Ammon's horn (tissue), 1 donor: ENCODE results near the gene DHX58.

Source experiments
- DNase-seq: peaks from one replicate; pipeline ENCODE4 v3.0.0-alpha.2; 2016; ENCODE audit warnings: low spot score

DHX58 gene

DNA sequence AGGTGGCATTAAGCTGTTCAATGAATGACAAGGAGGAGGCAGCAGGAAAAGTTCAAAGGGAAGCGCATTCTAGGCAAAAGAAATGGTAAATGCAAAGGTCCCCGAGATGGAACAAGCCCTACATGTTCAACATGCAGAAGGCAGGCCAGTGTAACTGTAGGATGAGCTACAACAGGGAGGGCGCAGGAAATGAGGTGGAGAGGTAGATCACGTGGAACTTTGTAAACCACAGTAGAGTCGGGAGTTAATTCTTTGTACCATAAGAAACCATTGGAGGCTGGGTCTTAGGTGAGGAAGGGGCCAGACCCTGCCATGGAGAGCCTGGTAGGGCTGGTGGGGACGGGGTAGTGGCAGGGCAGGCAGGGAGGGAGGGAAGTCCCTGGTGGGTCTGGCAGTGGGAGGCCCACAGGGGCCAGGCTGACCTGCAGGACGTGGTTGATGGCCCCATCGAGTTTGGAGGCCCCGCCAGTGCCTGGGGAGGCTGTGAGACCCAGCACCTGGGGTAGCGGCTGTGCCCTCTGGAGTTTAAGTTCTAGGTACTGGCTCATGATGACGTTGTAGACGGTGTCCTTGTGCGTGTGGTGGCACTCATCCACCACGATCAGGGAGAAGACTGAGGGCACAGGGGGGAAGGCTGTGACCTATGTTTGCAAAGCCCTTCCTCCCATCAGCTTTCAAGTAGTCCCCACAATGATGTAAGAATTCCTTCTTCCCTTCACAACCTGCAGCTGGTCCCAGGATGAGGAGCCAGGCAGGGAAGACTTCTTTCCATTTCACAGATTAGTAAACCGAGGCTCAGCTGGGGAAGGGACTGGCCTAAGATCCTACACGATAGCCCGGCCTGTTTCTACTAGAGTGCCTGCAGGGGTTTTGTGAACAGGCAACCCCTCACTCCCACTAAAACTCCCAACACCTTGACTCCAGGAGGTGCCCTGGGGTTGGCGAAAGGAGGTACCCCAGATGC lies 1.9 kb downstream of the DHX58 start:
- no peak for DNase-seq

DNA sequence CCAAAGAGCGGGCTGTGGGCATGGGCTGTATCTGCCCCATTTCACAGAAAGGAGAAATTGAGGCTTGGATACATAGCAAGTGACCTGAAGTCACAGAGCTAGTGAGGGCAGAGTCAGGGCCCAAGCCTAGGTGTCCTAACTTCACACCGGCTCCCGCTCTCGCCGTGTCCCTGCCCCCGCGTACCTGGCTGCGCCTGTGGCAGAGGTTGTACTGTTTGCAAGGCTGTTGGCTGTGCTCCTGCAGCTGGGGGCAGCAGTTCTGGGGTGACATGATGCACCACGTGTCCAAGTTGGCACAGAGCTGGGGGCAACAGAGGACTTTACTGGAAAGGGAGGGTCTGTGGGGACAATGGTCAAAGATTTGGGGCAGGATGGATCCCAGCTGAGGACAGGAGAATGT lies 3.4 kb downstream of the DHX58 start:
- DNase-seq = no peak

DNA sequence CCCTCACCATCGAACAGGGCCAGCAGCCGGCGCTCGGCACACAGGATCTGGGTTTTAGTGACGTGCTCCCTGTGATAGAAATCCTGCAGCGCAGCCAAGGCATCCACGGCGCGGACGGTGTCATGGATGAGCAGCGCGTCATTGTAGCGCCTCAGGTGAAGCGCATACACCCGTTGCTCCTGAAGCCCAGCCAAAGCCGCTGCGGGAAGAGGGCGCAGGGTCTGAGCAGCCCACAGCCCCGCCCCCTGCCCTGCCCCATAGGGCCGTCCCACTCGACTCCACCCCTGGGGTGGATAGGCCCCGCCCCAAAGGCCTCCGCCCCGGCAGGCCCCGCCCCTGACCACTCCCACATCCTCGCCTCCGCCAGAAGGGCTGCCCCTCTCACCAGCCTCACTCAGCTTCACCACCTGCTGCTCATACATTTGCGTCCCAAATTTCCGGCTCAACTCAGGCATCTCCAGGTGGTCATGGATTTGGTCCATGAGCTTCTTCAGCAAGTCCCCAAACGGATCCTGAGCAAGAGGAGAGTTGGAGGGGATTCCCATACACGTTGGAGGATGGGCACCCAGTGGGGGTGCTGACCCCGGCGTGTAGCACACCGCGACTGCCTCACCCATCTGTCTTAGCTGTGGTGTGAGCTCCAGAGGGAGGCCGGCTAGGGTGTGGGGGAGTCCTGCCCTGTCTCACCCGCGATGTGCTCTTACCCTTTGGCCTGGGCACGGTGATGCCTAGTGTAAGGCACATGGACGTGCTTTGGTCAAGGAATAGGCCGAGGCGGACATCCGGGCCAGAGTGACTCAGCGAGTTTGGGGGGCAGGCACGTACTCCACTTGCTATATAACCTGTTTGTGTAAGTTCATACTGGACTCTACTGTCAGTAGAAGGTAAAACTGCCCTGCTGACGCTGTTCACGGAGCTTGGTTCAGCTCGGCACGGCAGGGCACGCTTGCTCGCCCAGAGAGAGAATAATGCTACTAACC lies 4.6 kb downstream of the DHX58 start:
- DNase-seq = peak; percentile 75

DNA sequence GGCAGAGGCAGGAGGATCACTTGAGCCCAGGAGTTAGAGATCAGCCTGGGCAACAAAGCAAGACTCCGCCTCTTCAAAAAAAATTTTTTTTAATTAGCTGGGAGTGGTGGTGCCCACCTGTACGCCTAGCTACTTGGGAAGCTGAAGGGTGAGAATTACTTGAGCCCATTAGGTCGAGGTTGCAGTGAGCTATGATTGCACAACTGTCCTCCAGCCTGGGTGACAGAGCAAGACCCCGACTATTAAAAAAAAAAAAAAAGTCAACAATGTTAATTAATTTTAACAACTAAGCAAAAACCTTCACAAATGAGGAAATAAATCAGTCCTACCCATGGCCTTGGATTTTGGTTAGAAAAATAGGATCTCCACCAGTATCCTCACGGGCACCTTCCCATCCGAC lies 5.4 kb downstream of the DHX58 start:
- no peak for DNase-seq

DNA sequence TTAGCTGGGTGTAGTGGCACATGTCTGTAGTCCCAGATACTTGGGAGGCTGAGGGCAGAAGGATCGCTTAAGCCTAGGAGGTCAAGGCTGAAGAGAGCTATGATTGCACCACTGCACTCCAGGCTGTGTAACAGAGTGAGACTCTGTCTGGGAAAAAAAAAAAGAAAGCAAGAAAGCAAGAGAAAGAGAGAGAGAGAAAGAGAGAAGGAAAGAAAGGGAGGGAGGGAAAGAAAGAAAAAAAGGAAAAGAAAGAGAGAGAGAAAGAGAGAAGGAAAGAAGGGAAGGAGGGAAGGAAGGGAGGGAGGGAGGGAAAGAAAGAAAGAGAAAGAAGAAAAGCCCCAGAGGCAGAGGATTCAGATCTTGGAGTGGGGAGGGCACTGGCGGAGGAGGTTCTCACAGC lies 6.5 kb downstream of the DHX58 start:
- no peak for DNase-seq

DNA sequence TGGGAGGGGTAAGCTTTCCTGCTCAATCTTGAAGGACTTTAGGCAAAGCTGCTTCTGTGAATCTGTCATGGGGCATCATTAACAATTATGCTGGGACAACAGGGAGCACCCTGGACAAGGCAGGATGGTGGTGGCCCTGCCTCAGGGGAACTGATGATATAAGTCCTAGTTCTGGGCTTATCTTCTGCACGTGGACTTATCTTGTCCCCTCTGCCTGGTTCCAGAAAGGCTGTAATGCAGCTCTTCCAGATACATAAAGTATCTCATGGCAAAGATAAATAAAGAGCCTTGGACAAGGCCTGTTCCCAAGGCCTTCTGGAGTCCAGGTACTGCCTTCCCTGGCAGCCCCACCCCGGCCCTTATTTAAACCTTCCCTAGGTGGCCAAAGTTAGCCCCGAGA lies 8.2 kb downstream of the DHX58 start:
- DNase-seq = no peak

DNA sequence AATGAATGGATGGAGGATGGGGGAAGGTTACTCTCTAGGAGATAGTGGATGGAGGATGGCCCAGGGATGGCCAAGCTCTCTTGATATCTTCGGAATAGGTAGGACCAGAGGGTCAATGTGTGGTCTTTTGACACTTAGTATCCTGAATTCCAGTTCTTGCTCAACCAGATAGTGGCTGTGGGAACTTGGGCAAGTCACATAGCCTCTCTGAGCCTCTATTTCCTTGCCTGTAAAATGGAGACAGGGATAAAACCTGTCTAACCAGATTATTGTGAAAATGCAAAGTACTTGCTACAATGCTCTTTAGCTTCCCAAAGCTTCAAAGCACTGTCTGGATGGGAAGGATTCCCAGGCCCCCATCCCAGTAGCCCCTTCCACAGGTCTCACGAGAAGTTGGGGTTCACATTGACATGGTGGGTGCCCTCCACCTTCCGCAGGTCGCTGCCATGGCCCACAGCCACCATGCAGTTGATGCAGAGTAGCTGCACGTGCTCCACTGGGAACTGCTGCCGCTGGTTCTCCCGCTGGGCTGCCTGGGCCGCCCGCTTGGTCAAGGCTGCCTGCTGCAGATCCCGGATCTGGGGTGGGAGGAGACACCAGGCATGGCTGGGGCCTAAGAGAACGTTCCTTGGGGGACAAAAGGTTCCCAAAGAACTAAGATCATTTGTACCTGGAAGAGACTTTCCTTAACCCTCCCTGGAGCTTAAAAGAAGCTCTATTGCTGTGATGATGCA lies 9.1 kb downstream of the DHX58 start:
- no peak for DNase-seq

DNA sequence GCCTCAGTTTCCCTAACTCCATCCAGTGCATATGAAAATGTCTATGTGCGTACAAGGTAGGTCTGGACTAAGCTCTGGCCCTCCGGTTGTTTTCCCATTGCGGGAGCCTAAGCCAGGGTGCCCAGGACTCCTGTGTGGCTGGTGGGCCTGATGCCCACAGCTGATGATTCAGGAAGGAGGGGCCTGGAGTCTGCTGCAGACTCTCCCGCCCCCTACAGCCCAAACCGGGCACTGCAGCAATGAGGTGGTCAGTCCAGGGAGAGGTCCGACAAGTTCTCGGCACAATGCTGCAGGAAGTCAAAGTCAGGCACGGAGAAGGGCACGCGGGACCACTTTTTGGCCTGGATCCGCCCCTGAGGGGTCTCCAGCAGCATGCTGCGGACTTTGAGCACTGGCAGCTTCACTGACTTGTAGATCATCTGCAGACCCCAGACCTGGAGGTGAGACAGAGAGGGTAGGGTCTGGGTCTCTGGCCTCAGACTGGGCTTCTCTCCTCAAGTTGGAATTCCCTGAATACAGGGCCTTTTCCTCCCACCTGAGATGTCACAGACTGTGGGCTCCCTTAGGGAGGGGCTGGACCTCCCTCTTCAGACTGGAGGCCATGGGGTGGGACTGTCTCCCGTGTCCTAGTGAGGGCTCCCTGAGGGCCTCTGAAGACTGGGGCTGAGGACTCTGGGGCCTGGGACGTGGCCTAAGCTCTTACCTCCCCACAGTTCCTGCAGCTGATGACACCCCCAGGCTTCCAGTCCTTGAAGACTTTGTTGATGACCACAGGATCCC lies 10.8 kb downstream of the DHX58 start:
- DNase-seq = peak; percentile 67

DNA sequence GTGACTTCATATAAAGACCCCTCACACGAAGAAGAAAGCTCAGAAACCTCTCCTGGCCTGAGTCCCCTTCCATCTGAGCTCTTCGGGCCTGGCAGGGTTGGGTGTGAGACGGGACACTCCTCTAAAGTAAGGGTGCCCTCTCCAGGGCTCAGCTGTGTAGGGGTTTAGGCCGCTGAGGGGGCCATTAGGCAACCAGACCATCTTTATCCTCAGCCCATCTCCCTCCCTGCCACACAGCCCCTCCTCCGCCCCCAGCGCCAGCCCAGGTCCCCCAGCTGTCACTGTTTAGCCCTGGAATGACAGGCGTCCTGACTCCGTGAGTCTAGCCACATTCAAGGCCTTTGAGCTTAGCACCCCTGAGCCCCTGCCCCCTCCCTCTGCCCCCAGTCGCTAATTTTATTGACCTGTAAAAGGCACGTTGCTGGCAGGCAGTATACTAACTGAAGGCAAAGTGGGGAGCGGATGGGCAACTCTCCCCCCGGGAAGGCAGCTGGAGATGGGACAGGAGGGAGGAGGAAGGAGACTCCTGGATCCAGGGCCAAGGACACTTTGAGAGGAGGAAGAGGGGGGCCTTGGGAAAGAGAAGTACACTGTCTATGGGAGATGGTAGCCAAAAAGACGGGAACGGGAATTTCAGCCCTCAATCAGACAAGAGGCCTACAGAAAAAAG lies 13.6 kb downstream of the DHX58 start:
- no peak for DNase-seq

DNA sequence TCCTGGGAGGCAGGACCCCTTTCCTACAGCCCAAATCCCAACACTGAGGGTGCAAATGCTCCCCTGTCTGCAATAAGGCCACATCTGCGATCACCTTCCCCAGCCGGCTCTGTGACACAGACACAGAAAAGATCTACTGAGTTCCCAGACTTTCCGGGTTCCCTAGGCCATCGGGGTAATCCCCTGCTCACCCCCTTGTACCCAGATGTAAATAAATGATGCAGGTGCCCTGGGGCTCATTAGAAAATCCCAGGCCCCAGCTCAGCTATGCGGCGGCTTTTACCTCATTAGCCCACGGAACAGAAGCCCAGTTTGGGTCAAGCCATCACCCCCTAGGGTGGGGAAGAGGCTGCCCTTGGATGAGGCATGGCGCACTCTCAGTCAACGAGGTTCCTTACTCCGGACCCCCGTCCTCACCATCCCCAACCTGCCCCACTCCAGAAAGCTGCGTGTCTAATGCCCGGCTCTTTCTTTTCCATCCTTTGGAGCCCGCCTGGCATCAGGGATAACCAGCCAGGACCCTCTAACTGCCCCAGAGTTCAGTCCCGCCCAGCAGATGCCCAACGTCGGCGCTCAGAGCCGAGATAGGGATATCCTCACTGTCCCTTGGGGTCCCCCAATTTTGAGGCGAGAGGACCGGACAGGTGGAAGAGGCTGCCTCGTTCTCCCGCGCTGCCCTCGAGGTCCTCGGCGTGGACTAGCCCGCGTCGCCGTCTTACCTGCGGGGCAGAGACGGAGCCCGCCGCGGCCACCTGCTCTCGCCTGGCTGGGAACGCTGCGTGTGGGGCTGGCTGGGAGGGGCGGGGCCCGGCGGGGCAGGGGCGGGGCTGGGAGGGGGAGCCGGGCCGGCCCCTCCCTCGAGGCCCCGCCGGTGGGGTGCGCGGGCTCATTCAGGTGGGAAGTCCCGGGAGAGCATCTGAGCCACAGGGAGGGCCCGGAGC lies 14.6 kb downstream of the DHX58 start, which contains the start of gene ZNF385C:
Gene ZNF385C (minus strand): TSS at position 783 of the 941 bp plus-strand sequence. CDS start 35,417 bp downstream, outside the sequence.
- no peak for DNase-seq

DNA sequence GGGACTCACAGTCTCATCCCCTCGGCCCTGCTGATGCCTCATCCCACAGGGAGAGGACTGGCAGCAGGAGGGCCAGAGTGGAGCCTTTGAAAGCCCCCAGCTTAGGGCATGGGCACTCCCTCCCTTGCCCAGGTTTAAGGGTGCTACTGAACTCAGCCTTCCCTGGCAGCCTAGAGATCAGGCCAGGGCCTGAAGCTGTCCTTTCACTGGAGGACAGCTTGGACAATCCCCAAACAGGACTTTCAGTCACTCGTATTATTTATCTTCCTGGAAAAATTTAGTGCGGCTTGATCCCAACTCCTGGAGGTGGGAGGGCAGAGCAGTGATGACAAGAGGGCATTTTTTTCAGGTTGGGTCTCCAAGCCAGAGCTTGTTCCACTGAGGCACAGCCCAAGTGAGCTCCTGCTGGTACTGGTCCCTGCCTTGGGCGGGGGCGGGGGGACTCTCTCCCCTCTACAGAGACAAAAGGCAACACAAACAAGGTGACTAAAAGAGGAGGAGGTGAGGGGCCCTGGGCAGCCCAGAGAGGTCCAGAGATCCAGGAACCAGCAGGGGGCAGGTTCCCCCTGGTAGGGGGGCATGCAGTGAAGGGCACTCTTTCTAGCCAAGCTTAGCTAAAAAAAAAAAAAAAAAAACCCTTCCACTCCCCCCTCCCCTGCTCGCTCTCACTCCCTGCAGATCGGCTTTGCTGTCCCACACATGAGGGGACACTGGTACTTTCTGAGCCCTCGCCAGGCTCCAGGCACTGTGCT lies 16.0 kb downstream of the DHX58 start:
- DNase-seq = no peak

DNA sequence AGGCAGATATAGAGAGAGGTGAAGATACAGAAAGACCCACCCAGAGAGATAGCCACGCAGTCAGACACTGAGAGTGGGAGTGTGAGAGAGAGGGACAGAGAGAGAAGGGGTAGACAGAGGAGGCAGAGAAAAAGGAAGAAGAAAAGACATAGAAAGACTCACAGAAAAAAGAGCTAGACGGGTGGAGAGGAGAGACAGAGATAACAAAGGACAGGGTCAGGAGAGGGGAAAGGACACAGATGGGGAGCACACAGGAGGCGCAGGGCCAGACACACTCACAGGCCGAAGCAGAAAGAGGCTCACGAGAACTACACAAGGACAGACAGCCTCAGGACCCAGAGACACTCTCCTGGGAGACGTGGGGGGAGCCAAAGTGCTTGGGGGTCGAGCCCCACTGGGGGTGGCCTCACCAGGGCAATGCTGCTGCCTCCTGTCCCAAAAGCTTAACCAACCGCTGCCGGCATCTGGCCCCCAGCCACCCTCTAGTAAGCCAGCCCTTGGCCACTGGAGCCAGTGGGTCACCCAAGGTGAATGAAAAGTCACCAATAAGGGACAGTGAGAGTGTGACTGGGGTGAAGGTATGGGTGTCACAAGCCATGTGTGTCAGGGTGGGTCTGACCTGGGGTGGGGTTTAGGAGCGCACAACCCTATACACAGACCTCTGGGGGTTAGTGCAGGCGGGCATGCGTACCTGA lies 18.0 kb downstream of the DHX58 start:
- no peak for DNase-seq

DNA sequence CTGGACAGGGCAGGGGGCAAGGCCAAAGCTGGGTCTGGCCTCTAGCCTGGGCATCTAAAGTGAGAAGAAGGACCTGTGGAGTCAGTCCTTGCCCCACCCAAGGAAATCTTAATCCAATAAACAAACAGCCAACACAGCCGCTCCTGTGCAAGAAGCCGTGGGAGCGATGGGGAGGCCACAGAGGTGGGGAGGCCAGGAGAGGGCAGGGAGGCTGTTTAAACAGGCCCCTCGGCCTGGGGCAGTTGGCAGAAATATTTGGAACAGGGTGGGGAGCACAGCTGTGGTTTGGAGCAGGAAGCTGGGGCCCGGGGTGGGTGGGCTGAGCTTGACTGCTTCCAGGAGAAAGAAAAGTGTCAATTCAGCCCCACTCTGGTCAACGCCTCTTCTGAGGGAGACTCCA lies 19.6 kb downstream of the DHX58 start:
- no peak for DNase-seq

DNA sequence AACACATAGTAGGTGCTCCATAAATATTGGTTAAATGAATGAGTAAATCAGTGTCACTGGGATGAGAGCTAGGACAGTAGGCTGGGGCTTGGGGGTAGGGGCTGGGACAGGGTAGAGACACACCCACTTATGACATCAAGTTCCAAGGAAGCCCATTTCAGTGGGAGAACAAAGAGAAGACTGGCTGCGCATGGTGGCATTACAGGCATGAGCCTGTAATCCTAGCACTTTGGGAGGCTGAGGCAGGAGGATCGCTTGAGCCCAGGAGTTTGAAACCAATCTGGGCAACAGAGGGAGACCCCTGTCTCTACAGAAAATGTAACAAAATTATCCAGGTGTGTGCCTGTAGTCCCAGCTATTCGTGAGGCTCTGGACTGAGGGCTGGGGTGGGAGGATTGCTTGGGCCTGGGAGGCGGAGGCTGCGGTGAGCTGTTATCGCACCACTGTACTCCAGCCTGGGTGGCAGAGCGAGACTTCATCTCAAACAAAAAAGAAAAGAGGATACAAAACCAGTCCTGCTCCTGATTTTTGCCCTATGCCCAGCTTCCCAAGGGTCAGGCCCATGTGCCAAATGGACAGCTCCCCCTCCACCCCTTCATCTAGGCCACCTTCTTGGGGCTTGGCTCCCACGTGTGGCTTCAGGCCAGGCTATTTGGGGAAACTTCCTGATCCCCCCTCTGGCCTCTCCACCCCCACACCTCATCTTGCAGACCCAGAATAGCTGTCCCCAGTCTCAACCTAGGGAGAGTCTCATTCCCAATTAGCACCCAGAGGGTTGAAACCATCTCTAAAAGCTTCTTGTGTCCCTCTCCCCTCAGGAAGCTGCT lies 21.3 kb downstream of the DHX58 start:
- DNase-seq = no peak

DNA sequence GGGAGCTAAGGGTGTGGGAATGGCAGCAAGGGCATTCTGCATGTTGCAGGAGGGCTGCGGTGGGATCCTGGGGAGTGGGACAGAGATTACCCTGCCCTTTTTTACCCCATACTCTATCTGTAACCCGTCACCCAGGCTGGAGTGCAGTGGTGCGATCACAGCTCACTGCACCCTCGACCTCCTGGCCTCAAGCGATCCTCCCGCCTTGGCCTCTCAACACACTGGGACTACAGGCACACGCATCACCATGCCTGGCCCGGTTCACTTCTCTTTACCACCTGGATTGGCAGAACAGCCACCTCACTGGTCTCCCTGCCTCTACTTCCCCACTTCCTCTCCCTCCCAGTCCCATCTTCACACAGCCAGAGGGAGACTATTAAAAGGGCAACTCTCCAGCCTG lies 23.8 kb downstream of the DHX58 start:
- DNase-seq = no peak

DNA sequence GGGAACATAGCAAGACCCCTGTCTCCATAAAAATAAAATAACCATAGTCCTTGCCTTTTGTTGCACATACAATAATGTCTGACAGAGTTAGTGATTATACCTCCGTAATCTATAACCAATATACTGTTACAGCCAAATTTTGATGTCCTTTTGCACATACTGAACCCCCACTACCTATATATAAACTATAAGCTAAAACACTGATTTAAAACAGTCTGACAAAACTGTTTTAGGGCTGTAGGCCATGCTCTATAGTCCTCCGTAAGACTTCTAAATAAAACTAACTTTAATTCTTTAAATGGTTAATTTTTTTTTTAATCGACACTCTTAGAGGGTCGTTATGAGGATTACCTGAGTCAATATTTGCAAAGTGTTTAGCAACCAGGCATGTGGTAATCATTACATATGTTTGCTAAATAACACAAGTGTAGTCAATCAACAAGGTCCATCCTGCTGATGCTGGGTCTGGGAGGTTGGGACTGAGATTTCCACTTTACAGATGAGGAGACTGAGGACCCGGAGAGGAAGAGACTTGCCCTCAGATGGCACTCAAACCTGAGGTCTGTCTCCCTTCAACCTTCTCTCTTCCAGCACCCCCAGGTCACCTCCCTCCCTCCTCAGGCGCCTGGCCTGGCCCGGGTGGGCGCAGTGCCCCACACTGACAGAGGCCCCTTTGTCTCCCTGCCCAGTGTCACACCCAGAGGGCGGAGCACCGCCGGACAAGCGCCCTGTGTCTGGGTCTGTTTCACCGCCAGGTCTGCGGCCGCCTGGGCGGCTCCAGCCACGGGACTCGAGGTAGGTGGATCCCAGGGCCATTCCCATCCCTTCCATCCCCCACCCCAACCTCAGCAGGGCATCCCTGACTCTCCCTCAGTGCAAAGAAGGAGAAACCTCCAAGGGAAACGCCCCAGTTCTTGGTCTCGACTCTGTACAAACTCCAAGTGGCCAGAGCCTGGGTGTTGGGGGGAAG lies 24.5 kb downstream of the DHX58 start:
- peak; percentile 54 for DNase-seq
